ENCODE data around the gene THPO. TPM values are rescaled to one million over a fixed set of nuclear protein-coding genes. Genes with fewer than 3 reads are reported as not detected.

The THPO gene
- total and polyA plus RNA-seq, 2 donors (not counting 3 experiments of a cell fraction or from before 2014, with no cell fraction given), result 0.08 TPM; not detected in 1

DNA sequence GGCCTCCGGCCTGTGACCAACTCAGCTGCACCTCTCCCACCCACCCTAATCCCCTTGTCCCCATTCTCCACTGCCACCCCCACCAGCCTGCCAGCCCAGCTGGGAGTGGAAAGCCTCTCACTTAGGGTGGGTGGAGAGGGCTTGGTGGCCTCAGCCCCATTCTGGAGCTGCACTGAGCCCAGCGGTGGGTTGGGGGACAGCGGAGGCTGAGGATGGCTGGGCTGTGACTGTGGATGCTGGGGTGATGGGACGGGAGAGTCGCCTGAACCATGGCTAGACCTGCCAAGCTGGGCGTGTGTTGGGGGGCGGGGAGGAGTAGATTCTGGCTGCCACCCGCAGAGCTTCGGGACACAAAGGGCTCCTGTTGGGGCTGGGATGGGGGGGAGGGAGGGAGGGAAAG, 18.4 kb downstream of the THPO start:
- CTCF ChIA-PET, result interaction anchor here (1.5 kb wide), 1 partner anchor 18 kb away, joined by 5 read pairs; no protein-coding TSS in a partner anchor
- no peaks in the 10 kb centered on the region for H3K9me3 ChIP-seq (replicated peaks; ENCODE audit: control insufficient read depth, insufficient read depth, low read length)
- no peak overlapping the region for H3K27ac ChIP-seq (ENCODE audit: insufficient read depth, low read depth, low read length)
- dilution Hi-C loops (cut with MboI; ENCODE audit: extremely low pct_ligation_motif_present, low sequenced_read_pairs), result no loop called here
- no peak overlapping the region for H3K4me3 ChIP-seq (replicated peaks in 1 of 3; ENCODE audit: insufficient read depth in 1 of 3, low read depth in 1 of 3, low read length in 3 of 3)
- H2AFZ ChIP-seq (ENCODE audit: low read depth, low read length), result no peak overlapping the region
- H3K79me2 ChIP-seq (ENCODE audit: control insufficient read depth, insufficient read depth, low read length), result peaks cover 14% of the 10 kb centered on the region
- FAIRE-seq (no peak), DNase-seq (ENCODE audit: low read depth, low spot score) (no peak)
- TF ChIP-seq FOS (IDR thresholded peaks at IDR 0.05; ENCODE audit: borderline replicate concordance, insufficient read depth, low read length), result no peak
- TF ChIP-seq, protein P1, sequence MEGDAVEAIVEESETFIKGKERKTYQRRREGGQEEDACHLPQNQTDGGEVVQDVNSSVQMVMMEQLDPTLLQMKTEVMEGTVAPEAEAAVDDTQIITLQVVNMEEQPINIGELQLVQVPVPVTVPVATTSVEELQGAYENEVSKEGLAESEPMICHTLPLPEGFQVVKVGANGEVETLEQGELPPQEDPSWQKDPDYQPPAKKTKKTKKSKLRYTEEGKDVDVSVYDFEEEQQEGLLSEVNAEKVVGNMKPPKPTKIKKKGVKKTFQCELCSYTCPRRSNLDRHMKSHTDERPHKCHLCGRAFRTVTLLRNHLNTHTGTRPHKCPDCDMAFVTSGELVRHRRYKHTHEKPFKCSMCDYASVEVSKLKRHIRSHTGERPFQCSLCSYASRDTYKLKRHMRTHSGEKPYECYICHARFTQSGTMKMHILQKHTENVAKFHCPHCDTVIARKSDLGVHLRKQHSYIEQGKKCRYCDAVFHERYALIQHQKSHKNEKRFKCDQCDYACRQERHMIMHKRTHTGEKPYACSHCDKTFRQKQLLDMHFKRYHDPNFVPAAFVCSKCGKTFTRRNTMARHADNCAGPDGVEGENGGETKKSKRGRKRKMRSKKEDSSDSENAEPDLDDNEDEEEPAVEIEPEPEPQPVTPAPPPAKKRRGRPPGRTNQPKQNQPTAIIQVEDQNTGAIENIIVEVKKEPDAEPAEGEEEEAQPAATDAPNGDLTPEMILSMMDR (IDR thresholded peaks at IDR 0.05; ENCODE audit: extremely low read depth in 1 of 2, insufficient read depth in 1 of 2, low read depth in 1 of 2, low read length in 2 of 2), result no peak
- no peak for TF ChIP-seq EZH2 (IDR thresholded peaks at IDR 0.05; ENCODE audit: borderline replicate concordance, low read depth, low read length, severe bottlenecking)
- TF ChIP-seq, protein P2, sequence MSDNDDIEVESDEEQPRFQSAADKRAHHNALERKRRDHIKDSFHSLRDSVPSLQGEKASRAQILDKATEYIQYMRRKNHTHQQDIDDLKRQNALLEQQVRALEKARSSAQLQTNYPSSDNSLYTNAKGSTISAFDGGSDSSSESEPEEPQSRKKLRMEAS (IDR thresholded peaks at IDR 0.05; ENCODE audit: insufficient read depth, insufficient read length), result no peak
- no peak for TF ChIP-seq JUN (IDR thresholded peaks at IDR 0.05; ENCODE audit: borderline replicate concordance, insufficient read depth, insufficient read length, low read depth)
- TF ChIP-seq MYC (IDR thresholded peaks at IDR 0.05; ENCODE audit: low read depth, low read length), result no peak
- TF ChIP-seq POLR2A (IDR thresholded peaks at IDR 0.05; ENCODE audit: low read depth, low read length), result no peak
- no peak for TF ChIP-seq POLR2AphosphoS5 (IDR thresholded peaks at IDR 0.05; ENCODE audit: insufficient read depth, low read depth, low read length)
- TF ChIP-seq GATA2 (IDR thresholded peaks at IDR 0.05; ENCODE audit: insufficient read depth, insufficient read length, low read depth, low read length), result no peak
- no peaks in the 10 kb centered on the region for H3K27me3 ChIP-seq (ENCODE audit: control insufficient read depth in 2 of 2, insufficient read depth in 2 of 2, low read length in 2 of 2)
- peaks cover 12% of the 10 kb centered on the region for H3K4me1 ChIP-seq (ENCODE audit: control insufficient read depth, extremely low read depth, insufficient read depth, low read length)
- intact Hi-C loops (cut with micrococcal nuclease), result no loop called here
- no peaks in the 10 kb centered on the region for H3K9me1 ChIP-seq (replicated peaks; ENCODE audit: control insufficient read depth, extremely low read depth, insufficient read depth, low read length)
- no peak overlapping the region for H3K9ac ChIP-seq (replicated peaks; ENCODE audit: extremely low read depth, insufficient read depth, low read length)
- POLR2A ChIA-PET, result no interaction called here
- no peak overlapping the region for H3K4me2 ChIP-seq (ENCODE audit: insufficient read depth, low read length)
- BruUV-seq (replicated peaks), result no TSS peak
- no peaks in the 10 kb centered on the region for H4K20me1 ChIP-seq (replicated peaks; ENCODE audit: control insufficient read depth, extremely low read depth, insufficient read depth, low read length)
- peaks cover 0 to 1% of the 10 kb centered on the region in 2 experiments for H3K36me3 ChIP-seq (ENCODE audit: control insufficient read depth in 2 of 2, extremely low read depth in 1 of 2, insufficient read depth in 2 of 2, low read length in 2 of 2)

All from endothelial cell of umbilical vein (primary cell).